ENCODE results near the gene PDIA5.
A peak's percentile ranks its signal among the peaks of the same experiment; 100 is the strongest.

Gene PDIA5

GRCh38 chr3:123076112-123076495 lies 9.3 kb downstream of the PDIA5 start:
- DNase-seq (ENCODE audit: low read depth): no peak
- TF ChIP-seq CTCF (IDR thresholded peaks at IDR 0.05; ENCODE audit: insufficient read depth, low read depth, low read length, missing control alignments): no peak
- H3K4me3 ChIP-seq (ENCODE audit: low read depth, low read length): no peak overlapping the region

- TF ChIP-seq CTCF (IDR thresholded peaks at IDR 0.05; ENCODE audit: insufficient read depth, low read depth, low read length, missing control alignments): no peak
- no peak overlapping the region for H3K4me3 ChIP-seq (ENCODE audit: low read depth, low read length)
- DNase-seq (ENCODE audit: low read depth): no peak
Observed at GRCh38 chr3:123076496-123077418, 9.9 kb downstream of the PDIA5 start.

GRCh38 chr3:123078101-123078500 lies 11.3 kb downstream of the PDIA5 start:
- TF ChIP-seq CTCF (IDR thresholded peaks at IDR 0.05; ENCODE audit: insufficient read depth, low read depth, low read length, missing control alignments): no peak
- H3K4me3 ChIP-seq (ENCODE audit: low read depth, low read length): no peak overlapping the region
- DNase-seq (ENCODE audit: low read depth): no peak

- TF ChIP-seq CTCF (IDR thresholded peaks at IDR 0.05; ENCODE audit: insufficient read depth, low read depth, low read length, missing control alignments): no peak
Observed at GRCh38 chr3:123080864-123081562, 14.2 kb downstream of the PDIA5 start.

GRCh38 chr3:123081718-123082369 lies 15.0 kb downstream of the PDIA5 start:
- TF ChIP-seq CTCF (IDR thresholded peaks at IDR 0.05; ENCODE audit: insufficient read depth, low read depth, low read length, missing control alignments): no peak
- no peak for DNase-seq (ENCODE audit: low read depth)
- no peak overlapping the region for H3K4me3 ChIP-seq (ENCODE audit: low read depth, low read length)

More at GRCh38 chr3:123080864-123081562, 14.2 kb downstream of the PDIA5 start:
- no peak overlapping the region for H3K4me3 ChIP-seq (ENCODE audit: low read depth, low read length)
- no peak for DNase-seq (ENCODE audit: low read depth)

- H3K4me3 ChIP-seq (ENCODE audit: low read depth, low read length): no peak overlapping the region
- TF ChIP-seq CTCF (IDR thresholded peaks at IDR 0.05; ENCODE audit: insufficient read depth, low read depth, low read length, missing control alignments): no peak
- peak; percentile 52 for DNase-seq (ENCODE audit: low read depth)
Observed at GRCh38 chr3:123082370-123083065, 15.7 kb downstream of the PDIA5 start.
